HepG2 (cell line): ENCODE measurements around the gene SDK1.

Experiments
- ADNP ChIP-seq: sonication (generic); formaldehyde crosslinking; IDR thresholded peaks from 2 replicates; pipeline ENCODE4 v1.4.0; 2020; ENCODE audit warnings: missing genetic modification reagents
- ELF1 ChIP-seq: sonication (generic); formaldehyde crosslinking; IDR thresholded peaks from 2 replicates; pipeline ENCODE4 v1.4.0; 2020; ENCODE audit warnings: missing genetic modification reagents
- GATA4 ChIP-seq: sonication (generic); IDR thresholded peaks from 2 replicates; pipeline ENCODE4 v1.6.1; 2016; ENCODE audit warnings: antibody characterized with exemption, low read depth, borderline replicate concordance
- KDM5A ChIP-seq: fragments of 200-600 bp; sonication (generic); IDR thresholded peaks from 2 replicates; pipeline ENCODE4 v1.7.0; 2018; ENCODE audit warnings: antibody characterized with exemption, mild to moderate bottlenecking, low read length, borderline replicate concordance
- MIER2 ChIP-seq: IDR thresholded peaks from 2 replicates; pipeline ENCODE4 v1.6.1; 2016; ENCODE audit warnings: missing biosample characterization, missing genetic modification reagents
- POLR2AphosphoS5 ChIP-seq: IDR thresholded peaks from 2 replicates; pipeline ENCODE4 v1.6.1; 2012; ENCODE audit warnings: low read depth, low read length
- RFX5 ChIP-seq: IDR thresholded peaks from 2 replicates; pipeline ENCODE4 v1.6.1; 2011; ENCODE audit warnings: low read depth, low read length, improper control_type of control experiment
- TSC22D2 ChIP-seq: sonication (generic); formaldehyde crosslinking; IDR thresholded peaks from 2 replicates; pipeline ENCODE4 v1.5.1; 2020; ENCODE audit warnings: missing genetic modification reagents, mild to moderate bottlenecking, borderline replicate concordance
- ZFP37 ChIP-seq: sonication (generic); formaldehyde crosslinking; IDR thresholded peaks from 2 replicates; pipeline ENCODE4 v1.4.0; 2020; ENCODE audit warnings: missing genetic modification reagents, borderline replicate concordance
- ZNF607 ChIP-seq: sonication (generic); formaldehyde crosslinking; IDR thresholded peaks from 2 replicates; pipeline ENCODE4 v1.5.1; 2020; ENCODE audit warnings: missing genetic modification reagents, mild to moderate bottlenecking, borderline replicate concordance
- TF ChIP-seq, protein P1 (sequence below): conservative IDR thresholded peaks from 2 replicates; pipeline ENCODE4 v1.6.1; 2018; ENCODE audit warnings: missing genetic modification reagents
- TF ChIP-seq, protein P2 (sequence below): sonication (generic); formaldehyde crosslinking; conservative IDR thresholded peaks from 2 replicates; pipeline ENCODE4 v1.4.0; 2020; ENCODE audit warnings: missing genetic modification reagents
- TF ChIP-seq, protein P3 (sequence below): sonication (generic); formaldehyde crosslinking; conservative IDR thresholded peaks from 2 replicates; pipeline ENCODE4 v1.4.0; 2020; ENCODE audit warnings: missing genetic modification reagents
- TF ChIP-seq, protein P4 (sequence below): sonication (generic); formaldehyde crosslinking; IDR thresholded peaks from 2 replicates; pipeline ENCODE4 v1.4.0; 2020; ENCODE audit warnings: mild to moderate bottlenecking, missing genetic modification reagents

DNA sequence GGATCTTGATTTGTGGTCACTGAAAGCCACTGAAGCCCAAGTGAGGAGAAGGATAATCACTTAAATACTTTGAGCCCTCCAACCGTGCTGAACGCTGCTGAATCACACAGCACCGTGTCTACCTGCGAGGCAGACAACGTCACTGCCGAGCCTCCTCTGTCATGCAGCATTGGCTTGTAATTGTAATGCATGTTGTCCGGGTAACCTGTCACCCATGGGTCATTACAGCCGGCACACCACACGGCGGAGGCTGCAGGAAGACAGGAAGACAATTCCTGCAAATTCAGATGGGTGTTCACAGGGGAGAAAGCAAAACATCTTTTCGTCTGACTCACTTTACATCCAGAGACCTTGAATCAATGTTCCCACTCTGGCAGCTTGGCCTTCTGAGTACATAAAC lies 835.0 kb downstream of the SDK1 start:
- TF ChIP-seq, protein P1, sequence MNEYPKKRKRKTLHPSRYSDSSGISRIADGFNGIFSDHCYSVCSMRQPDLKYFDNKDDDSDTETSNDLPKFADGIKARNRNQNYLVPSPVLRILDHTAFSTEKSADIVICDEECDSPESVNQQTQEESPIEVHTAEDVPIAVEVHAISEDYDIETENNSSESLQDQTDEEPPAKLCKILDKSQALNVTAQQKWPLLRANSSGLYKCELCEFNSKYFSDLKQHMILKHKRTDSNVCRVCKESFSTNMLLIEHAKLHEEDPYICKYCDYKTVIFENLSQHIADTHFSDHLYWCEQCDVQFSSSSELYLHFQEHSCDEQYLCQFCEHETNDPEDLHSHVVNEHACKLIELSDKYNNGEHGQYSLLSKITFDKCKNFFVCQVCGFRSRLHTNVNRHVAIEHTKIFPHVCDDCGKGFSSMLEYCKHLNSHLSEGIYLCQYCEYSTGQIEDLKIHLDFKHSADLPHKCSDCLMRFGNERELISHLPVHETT (CRISPR knock-in tag), result no peak
- TF ChIP-seq RFX5, result no peak
- no peak for TF ChIP-seq TSC22D2
- TF ChIP-seq, protein P2, sequence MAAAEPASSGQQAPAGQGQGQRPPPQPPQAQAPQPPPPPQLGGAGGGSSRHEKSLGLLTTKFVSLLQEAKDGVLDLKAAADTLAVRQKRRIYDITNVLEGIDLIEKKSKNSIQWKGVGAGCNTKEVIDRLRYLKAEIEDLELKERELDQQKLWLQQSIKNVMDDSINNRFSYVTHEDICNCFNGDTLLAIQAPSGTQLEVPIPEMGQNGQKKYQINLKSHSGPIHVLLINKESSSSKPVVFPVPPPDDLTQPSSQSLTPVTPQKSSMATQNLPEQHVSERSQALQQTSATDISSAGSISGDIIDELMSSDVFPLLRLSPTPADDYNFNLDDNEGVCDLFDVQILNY (CRISPR knock-in tag), result no peak
- TF ChIP-seq ZNF607, result no peak
- no peak for TF ChIP-seq MIER2 (CRISPR knock-in tag)
- no peak for TF ChIP-seq KDM5A
- no peak for TF ChIP-seq ELF1 (CRISPR knock-in tag)
- no peak for TF ChIP-seq GATA4
- TF ChIP-seq, protein P3, sequence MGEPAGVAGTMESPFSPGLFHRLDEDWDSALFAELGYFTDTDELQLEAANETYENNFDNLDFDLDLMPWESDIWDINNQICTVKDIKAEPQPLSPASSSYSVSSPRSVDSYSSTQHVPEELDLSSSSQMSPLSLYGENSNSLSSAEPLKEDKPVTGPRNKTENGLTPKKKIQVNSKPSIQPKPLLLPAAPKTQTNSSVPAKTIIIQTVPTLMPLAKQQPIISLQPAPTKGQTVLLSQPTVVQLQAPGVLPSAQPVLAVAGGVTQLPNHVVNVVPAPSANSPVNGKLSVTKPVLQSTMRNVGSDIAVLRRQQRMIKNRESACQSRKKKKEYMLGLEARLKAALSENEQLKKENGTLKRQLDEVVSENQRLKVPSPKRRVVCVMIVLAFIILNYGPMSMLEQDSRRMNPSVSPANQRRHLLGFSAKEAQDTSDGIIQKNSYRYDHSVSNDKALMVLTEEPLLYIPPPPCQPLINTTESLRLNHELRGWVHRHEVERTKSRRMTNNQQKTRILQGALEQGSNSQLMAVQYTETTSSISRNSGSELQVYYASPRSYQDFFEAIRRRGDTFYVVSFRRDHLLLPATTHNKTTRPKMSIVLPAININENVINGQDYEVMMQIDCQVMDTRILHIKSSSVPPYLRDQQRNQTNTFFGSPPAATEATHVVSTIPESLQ (CRISPR knock-in tag), result no peak
- TF ChIP-seq ZFP37 (CRISPR knock-in tag), result no peak
- TF ChIP-seq, protein P4, sequence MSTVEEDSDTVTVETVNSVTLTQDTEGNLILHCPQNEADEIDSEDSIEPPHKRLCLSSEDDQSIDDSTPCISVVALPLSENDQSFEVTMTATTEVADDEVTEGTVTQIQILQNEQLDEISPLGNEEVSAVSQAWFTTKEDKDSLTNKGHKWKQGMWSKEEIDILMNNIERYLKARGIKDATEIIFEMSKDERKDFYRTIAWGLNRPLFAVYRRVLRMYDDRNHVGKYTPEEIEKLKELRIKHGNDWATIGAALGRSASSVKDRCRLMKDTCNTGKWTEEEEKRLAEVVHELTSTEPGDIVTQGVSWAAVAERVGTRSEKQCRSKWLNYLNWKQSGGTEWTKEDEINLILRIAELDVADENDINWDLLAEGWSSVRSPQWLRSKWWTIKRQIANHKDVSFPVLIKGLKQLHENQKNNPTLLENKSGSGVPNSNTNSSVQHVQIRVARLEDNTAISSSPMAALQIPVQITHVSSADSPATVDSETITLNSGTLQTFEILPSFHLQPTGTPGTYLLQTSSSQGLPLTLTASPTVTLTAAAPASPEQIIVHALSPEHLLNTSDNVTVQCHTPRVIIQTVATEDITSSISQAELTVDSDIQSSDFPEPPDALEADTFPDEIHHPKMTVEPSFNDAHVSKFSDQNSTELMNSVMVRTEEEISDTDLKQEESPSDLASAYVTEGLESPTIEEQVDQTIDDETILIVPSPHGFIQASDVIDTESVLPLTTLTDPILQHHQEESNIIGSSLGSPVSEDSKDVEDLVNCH (CRISPR knock-in tag), result no peak
- TF ChIP-seq POLR2AphosphoS5, result no peak
- TF ChIP-seq ADNP (CRISPR knock-in tag), result no peak
